CD4-positive, alpha-beta T cell treated with Interferon gamma for 1 hour (primary cell): ENCODE measurements around the gene GLDC.
A peak's percentile ranks its signal among the peaks of the same experiment; 100 is the strongest.
"Not testable (repeated sequence)": the region's sequence is repeated elsewhere in the genome, so short reads cannot be mapped to it uniquely, and the experiment has no call there.

Experiments used
- DNase-seq: peaks from one replicate; pipeline ENCODE4 v3.0.0-alpha.2; 2020

GLDC gene

DNA sequence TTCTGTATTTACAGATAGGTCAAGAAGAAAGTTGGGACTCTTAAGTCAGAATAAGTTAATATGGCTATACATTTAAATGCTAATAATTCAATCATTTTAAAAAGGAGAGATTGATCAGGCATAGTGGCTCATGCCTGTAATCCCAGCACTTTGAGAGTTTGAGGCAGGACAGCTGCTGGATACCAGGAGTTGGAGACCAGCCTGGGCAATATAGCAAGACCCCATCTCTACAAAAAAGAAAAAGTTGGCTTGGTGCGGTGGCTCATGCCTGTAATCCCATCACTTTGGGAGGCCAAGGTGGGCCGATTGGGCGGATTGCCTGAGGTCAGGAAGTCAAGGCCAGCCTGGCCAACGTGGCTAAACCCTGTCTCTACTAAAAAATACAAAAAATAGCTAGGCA lies 15.0 kb upstream of the GLDC start:
- DNase-seq: no peak

DNA sequence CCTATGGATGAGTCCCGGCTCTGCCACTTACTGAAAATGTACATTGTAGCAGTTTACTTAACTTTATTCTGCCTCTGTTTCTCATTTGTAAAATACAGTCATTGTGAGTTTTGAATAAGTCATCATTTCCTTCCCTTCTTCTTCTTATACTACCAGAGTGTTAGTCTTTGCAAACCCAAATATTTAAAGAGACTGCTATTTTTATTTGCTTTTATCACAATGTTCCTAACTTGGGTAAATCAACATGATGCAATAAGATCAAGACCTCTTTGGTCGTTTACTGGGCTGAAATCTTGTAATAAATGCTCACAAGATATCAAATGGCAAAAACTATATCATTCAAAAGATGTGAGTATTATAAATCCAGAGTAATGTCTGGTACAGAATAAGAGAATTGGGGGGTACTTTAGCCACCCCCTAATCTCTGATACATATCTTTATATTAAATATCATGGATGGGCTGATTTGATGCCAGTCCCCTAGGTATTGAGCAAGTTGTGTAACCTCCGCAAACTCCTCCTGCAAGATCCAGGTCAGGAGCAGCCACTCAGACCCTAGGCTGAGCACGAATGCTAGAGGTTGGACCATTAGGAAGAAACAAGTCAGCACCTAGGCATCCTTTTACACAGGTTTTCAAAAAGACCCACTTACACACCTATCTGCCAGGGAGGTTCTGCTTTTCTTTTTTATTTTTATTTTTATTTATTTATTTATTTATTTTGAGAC lies 13.3 kb upstream of the GLDC start:
- DNase-seq: no peak

DNA sequence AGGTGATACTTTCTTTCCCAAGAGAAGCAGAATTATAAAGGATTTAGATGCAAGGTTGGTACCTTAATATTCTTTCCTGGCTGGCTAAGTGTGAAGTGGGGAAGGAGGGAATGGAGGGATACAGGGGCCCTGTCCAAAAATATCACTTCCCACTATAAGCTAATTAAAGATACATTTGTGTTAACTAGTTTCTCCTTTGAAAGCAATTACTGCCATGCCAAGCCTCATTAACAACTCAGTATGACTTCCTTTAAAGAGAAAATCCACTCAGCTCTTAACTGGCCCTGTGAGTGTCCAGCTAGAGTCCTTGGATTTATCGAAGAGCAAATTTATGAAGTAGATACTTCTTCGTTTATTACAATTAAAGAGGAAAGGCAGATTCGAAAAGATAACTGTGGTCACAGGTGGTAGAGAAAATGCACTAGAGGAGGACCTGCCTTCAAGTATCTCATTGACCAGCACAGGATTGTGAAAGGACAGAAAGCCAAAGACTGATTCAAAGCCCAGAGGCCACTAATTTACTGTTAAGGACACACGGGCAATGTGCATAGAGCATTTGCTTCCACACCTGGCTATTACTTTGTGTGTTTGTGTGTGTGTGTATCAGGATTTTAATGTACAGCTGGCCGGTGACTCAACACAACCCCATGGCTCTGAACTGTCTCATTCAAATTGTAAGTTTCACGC lies 11.2 kb upstream of the GLDC start:
- no peak for DNase-seq

- DNase-seq: no peak
These were observed 9.5 kb upstream of the GLDC start for GRCh38 chr9:6655036-6655435.

- DNase-seq: no peak
These were observed 736 bp upstream of the GLDC start for GRCh38 chr9:6646293-6646636.

- not testable (repeated sequence) for DNase-seq
These were observed 499 bp downstream of the GLDC start for GRCh38 chr9:6645105-6645354.

- DNase-seq: no peak
These were observed 1.0 kb downstream of the GLDC start for GRCh38 chr9:6644346-6645104.

GRCh38 chr9:6641961-6642360 lies 3.6 kb downstream of the GLDC start:
- DNase-seq: no peak

DNA sequence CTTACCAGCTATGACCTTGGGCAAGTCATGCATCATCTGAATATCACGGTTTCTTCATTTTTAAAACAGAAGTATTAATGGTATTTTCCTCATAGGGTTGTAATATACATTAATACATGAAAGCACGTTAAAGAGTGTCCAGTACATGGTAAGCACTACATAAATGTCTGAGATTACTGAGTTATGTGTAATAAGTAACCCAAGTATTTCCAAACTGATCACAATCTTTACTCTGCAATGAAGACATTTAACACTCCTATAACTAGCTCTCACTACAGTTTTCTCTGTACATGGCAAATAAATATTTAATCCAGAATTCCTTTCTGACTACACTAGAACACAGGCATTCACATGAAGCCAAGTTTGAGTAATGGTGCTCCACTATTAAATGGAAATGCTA lies 4.0 kb downstream of the GLDC start:
- no peak for DNase-seq

GRCh38 chr9:6641056-6641455 lies 4.5 kb downstream of the GLDC start:
- DNase-seq: no peak

DNA sequence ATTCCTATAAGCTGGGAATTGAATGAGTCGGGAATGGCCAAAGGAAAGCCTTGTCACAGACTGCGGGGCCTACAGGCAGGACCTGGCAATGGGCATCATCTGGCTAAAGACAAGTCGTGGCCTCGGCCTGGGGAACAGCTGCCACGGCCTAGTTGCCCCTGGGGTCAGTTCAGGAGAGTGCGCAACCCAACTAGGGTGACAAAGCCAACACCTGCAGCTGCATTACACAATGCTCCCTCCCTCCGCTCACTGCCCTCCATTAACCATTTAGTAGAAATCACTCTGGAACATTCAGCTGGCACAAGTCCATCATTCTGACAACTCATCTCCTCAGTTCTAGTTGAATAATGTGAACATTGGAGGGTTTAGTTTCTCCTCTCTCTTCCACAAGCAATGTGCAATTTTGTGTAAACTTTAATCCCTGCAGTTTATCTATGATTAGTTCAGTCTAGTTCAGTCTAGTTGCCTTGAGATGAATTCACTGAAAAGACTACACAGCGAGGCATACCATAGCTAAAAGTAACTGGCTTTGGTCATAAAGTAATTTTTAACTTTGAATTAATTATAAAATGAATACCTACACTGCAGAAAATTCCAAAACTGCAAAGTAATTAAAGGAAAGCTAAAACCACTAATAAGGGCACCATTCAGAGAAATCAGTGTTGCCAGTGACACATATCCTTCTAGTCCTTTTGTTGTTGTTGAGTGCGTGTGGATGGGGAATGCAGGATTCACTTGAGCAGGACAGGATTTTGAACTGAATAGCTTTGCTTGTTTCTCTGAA lies 5.1 kb downstream of the GLDC start:
- DNase-seq: no peak

GRCh38 chr9:6639622-6640021 lies 5.9 kb downstream of the GLDC start:
- no peak for DNase-seq

- no peak for DNase-seq
These were observed 11.1 kb downstream of the GLDC start for GRCh38 chr9:6634444-6634843.

GRCh38 chr9:6633378-6633777 lies 12.2 kb downstream of the GLDC start:
- no peak for DNase-seq

DNA sequence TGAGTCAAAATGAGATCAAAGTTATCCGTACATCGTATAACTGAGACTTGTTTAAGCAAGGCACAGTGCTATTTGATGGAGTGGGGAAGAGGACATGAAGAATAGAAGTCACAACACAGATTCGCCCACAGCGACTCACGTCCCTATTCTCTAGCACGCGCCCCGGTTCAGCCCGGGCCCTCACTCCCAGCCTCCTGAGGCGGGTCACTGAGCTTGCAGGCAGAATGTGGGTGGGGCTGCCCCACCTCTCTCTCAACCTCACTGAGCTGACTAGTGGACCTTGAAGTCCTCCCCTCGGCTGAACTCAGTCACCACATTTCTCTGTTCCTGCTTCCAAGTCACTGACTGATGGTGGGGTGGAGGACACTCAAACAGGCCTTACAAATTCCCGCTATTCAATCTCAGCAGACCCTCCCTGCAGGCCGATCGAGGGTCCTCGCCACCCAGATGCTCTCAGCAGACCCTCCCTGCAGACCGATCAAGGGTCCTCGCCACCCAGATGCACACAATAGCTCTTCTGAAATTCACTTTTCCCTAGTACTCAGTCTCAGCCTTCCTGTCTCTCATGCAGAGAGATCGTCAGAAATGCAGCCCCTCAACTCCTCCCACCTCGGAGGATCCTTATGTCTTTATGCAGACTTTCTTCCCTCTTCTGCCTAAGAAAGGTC lies 12.9 kb downstream of the GLDC start:
- DNase-seq: peak; percentile 25

GRCh38 chr9:6631207-6631512 lies 14.4 kb downstream of the GLDC start:
- no peak for DNase-seq

- no peak for DNase-seq
These were observed 14.9 kb downstream of the GLDC start for GRCh38 chr9:6630502-6631206.

DNA sequence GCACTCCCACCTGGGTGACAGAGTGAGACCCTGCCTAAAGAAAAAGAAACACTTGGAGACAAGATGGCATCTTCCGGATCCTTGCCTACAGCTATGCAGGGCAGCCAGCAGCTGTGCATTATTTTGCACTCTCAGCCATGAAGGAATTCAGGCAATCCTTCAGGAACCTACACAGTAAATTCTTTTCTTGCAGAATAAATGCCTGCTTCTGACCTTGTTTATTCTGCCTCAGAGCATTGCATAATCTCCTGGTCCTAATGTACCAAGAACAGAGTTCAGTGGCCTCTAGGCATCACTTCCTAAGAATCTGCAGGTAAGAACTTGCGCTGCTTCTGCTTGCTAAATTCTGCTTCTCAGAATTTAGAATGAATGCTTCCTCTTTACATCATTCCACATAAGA lies 16.8 kb downstream of the GLDC start:
- no peak for DNase-seq

DNA sequence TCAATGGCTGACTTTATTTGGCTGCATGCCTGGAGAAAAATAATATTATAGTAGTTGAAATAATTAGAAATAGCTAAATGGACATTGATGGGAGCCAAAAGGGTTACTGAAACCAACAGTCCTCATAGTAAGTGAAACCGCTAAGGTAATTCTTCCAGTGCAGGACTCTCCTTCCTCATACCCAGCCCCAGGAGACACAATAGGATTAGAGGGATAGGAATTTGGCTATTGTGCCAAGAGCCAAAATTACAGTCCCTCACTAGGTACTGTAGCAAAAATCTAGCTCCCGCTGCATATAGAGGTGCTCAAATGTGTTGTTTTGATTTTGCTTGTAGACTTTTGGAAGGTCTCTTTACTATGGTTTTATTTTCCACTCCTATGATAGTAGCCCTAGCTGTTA lies 20.2 kb downstream of the GLDC start:
- DNase-seq: no peak

GRCh38 chr9:6622784-6623183 lies 22.7 kb downstream of the GLDC start:
- not testable (repeated sequence) for DNase-seq

GRCh38 chr9:6620796-6621195 lies 24.7 kb downstream of the GLDC start:
- DNase-seq: no peak

GRCh38 chr9:6620353-6620752 lies 25.2 kb downstream of the GLDC start:
- DNase-seq: no peak

DNA sequence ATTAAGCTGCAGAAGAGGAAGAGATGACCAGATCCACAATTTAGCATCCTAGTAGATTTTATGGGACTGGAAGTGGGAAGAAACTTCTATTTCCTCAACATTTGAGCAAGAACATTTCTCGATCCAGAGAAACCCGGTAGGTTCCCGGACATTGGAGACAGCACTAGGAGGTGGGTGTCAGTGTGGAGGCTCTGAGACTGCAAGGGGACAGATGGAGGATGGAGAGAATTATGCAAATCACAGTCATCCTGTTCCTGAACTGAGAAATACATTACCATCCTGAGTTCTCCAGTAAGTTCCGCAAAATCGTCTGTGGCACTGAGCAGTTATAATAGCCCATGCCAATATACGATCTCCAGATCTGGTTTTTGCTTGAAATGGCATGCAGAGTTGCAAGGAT lies 25.6 kb downstream of the GLDC start:
- no peak for DNase-seq
